Breast epithelium (tissue), 3 donors: ENCODE data around the gene FASTK.

Source experiments
- CTCF ChIP-seq, 3 donors: fragments of 450-650 bp; IDR thresholded peaks; one replicate each; pipeline ENCODE4 v1.5.1; 2016 to 2017; ENCODE audit warnings: antibody characterized with exemption in 3 of 3, mild to moderate bottlenecking in 3 of 3, moderate library complexity in 3 of 3
- POLR2A ChIP-seq: fragments of 450-650 bp; IDR thresholded peaks from one replicate; pipeline ENCODE4 v1.6.1; 2016; ENCODE audit warnings: antibody characterized with exemption, mild to moderate bottlenecking, moderate library complexity
- POLR2AphosphoS5 ChIP-seq, 3 donors: sonication (generic); formaldehyde crosslinking; IDR thresholded peaks; one replicate each; pipeline ENCODE4 v1.6.1; 2017; ENCODE audit warnings: antibody characterized with exemption in 3 of 3

DNA sequence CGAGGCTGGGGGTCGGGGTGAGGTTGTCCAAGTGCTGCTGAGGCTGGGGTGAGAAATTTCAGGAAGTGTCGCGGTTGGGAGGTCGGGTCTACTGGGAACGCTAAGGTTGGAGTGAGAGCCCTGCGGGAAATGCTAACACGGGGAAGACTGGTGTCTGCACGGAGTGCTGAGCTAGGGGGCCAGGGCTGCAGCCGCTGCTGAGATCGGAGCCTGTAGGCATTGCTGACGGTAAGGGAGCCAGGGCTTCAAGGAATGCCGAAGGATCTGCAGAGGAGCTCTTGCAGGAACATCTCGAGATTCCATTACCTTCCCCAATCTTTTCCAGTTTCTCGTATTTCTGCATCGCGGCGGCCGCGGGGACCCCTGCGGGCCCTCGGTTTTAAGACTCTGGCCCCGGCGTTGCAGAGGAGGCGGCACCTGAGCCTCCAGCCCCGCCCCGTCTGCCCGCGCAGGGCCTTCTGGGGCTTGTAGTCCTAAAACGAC lies 23.1 kb downstream of the FASTK start, which contains the start of gene CDK5:
- TF ChIP-seq CTCF (IDR thresholded peaks at IDR 0.05) (no peak), POLR2AphosphoS5 (IDR thresholded peaks at IDR 0.05) (no peak), POLR2A (no peak)
